HepG2 (cell line): ENCODE data around the gene SLC12A9. TPM values are rescaled to one million over a fixed set of nuclear protein-coding genes. Genes with fewer than 3 reads are reported as not detected.
A peak's percentile ranks its signal among the peaks of the same experiment; 100 is the strongest.

ENCODE experiments used
- ASH2L ChIP-seq: fragments of 300-600, 200-600 bp; sonication (generic); IDR thresholded peaks from 2 replicates; pipeline ENCODE4 v1.7.0; 2017; ENCODE audit warnings: low read depth, mild to moderate bottlenecking, moderate library complexity, mixed read lengths, low read length; ENCODE audit not compliant: insufficient read length
- FOXK1 ChIP-seq: sonication (generic); formaldehyde crosslinking; IDR thresholded peaks from 2 replicates; pipeline ENCODE4 v1.4.0; 2020; ENCODE audit warnings: low read depth, missing genetic modification reagents, borderline replicate concordance
- HIC2 ChIP-seq: sonication (generic); formaldehyde crosslinking; IDR thresholded peaks from 2 replicates; pipeline ENCODE4 v1.9.0; 2022; ENCODE audit warnings: low read depth, missing genetic modification reagents
- KLF12 ChIP-seq: sonication (generic); formaldehyde crosslinking; IDR thresholded peaks from 2 replicates; pipeline ENCODE4 v1.4.0; 2020; ENCODE audit warnings: missing genetic modification reagents, borderline replicate concordance
- NONO ChIP-seq, 2 experiments: fragments of 450-650 bp in 1 of 2; sonication (generic) in 1 of 2; formaldehyde crosslinking in 1 of 2; IDR thresholded peaks in 1 of 2; conservative IDR thresholded peaks in 1 of 2; 2 replicates each; pipeline versions ENCODE4 v1.6.1 to v1.8.0; 2017 to 2022; ENCODE audit warnings: mild to moderate bottlenecking in 1 of 2, missing genetic modification reagents in 1 of 2, moderate library complexity in 1 of 2
- RBFOX2 ChIP-seq: fragments of 200-400 bp; formaldehyde crosslinking; IDR thresholded peaks from 2 replicates; pipeline ENCODE4 v1.6.1; 2017; ENCODE audit warnings: low read depth, mild to moderate bottlenecking, low read length
- RXRB ChIP-seq: IDR thresholded peaks from 2 replicates; pipeline ENCODE4 v1.6.1; 2016; ENCODE audit warnings: borderline replicate concordance, missing genetic modification reagents, missing compliant biosample characterization
- SIX1 ChIP-seq: sonication (generic); formaldehyde crosslinking; IDR thresholded peaks from 2 replicates; pipeline ENCODE4 v1.4.0; 2020; ENCODE audit warnings: missing genetic modification reagents, borderline replicate concordance
- SP2 ChIP-seq: sonication (generic); formaldehyde crosslinking; IDR thresholded peaks from 2 replicates; pipeline ENCODE4 v1.5.1; 2020; ENCODE audit warnings: mild to moderate bottlenecking, missing genetic modification reagents
- SRSF1 ChIP-seq: fragments of 200-400 bp; formaldehyde crosslinking; optimal IDR thresholded peaks from 2 replicates; pipeline ENCODE3; 2017; ENCODE audit warnings: mild to moderate bottlenecking, low read depth, low read length, moderate library complexity
- SRSF9 ChIP-seq: fragments of 200-400 bp; formaldehyde crosslinking; IDR thresholded peaks from 2 replicates; pipeline ENCODE4 v1.6.1; 2018; ENCODE audit warnings: borderline replicate concordance, mild to moderate bottlenecking, low read depth, low read length; ENCODE audit not compliant: insufficient read depth, poor library complexity, severe bottlenecking
- STAT6 ChIP-seq: sonication (generic); formaldehyde crosslinking; IDR thresholded peaks from 2 replicates; pipeline ENCODE4 v1.4.0; 2020; ENCODE audit warnings: missing genetic modification reagents, mild to moderate bottlenecking, borderline replicate concordance
- TAF15 ChIP-seq: fragments of 200-400 bp; formaldehyde crosslinking; IDR thresholded peaks from one replicate; pipeline ENCODE4 v1.6.1; 2018; ENCODE audit warnings: mild to moderate bottlenecking, low read depth, low read length; ENCODE audit not compliant: poor library complexity, severe bottlenecking
- TCF12 ChIP-seq, 2 experiments: fragments of 450-650 bp in 1 of 2; sonication (generic) in 1 of 2; formaldehyde crosslinking in 1 of 2; IDR thresholded peaks; 2 replicates each; pipeline versions ENCODE4 v1.6.1 to v1.8.0; 2017 to 2022; ENCODE audit warnings: antibody characterized with exemption in 1 of 2, mild to moderate bottlenecking in 1 of 2, missing genetic modification reagents in 1 of 2, moderate library complexity in 1 of 2
- ZBTB44 ChIP-seq: sonication (generic); formaldehyde crosslinking; IDR thresholded peaks from 2 replicates; pipeline ENCODE4 v1.4.0; 2020; ENCODE audit warnings: missing genetic modification reagents
- ZNF263 ChIP-seq: sonication (generic); formaldehyde crosslinking; IDR thresholded peaks from 2 replicates; pipeline ENCODE4 v1.4.0; 2020; ENCODE audit warnings: missing genetic modification reagents
- ZNF468 ChIP-seq: sonication (generic); formaldehyde crosslinking; IDR thresholded peaks from 2 replicates; pipeline ENCODE4 v1.8.0; 2022; ENCODE audit warnings: mild to moderate bottlenecking, moderate library complexity, missing genetic modification reagents
- ZNF550 ChIP-seq: sonication (generic); formaldehyde crosslinking; IDR thresholded peaks from 2 replicates; pipeline ENCODE4 v1.4.0; 2020; ENCODE audit warnings: mild to moderate bottlenecking, missing genetic modification reagents, borderline replicate concordance
- ZSCAN21 ChIP-seq: sonication (generic); formaldehyde crosslinking; IDR thresholded peaks from 2 replicates; pipeline ENCODE4 v1.8.0; 2022; ENCODE audit warnings: mild to moderate bottlenecking, missing genetic modification reagents, moderate library complexity, borderline replicate concordance
- polyA plus RNA-seq, 8 experiments: library from polyadenylated mRNA; depleted of rRNA in 3 of 8; stranded (reverse) in 7 of 8; unstranded in 1 of 8; fragments of >200 nt; fragmentation: Illumina TruSeq in 4 of 8; extraction: Trizol in 4 of 8; gene quantifications; 2 replicates each; pipeline versions ENCODE4 v1.2.1 to v1.2.3, GENCODE V29; 2011 to 2016; ENCODE audit warnings: low read depth in 4 of 8, missing spikeins in 1 of 8, mixed read lengths in 1 of 8; ENCODE audit not compliant: insufficient read depth in 1 of 8
- total RNA-seq, 5 experiments: library from RNA; depleted of rRNA; stranded (reverse); fragments of >200 nt; fragmentation: Illumina TruSeq; extraction: Trizol; gene quantifications; 2 replicates each; pipeline ENCODE4 v1.2.3, GENCODE V29; 2016; ENCODE audit warnings: low read depth in 1 of 5
- TF ChIP-seq, protein P1 (sequence below): sonication (generic); formaldehyde crosslinking; IDR thresholded peaks from 2 replicates; pipeline ENCODE4 v1.5.0; 2020; ENCODE audit warnings: missing genetic modification reagents

The SLC12A9 gene
- total and polyA plus RNA-seq, 2 of the 13 experiments (the other 11 are each of a cell fraction or from before 2014, with no cell fraction given): 8.7 to 16.6 TPM

GRCh38 chr7:100888988-100889750 is 36.7 kb downstream of the SLC12A9 start, which contains the start of gene UFSP1 (continued):
- TF ChIP-seq TCF12 (IDR thresholded peaks at IDR 0.05): no peak
- peak; percentile 84; the same call in 1 of the 2 replicates for TF ChIP-seq TCF12 (CRISPR knock-in tag; IDR thresholded peaks at IDR 0.05)
- TF ChIP-seq SRSF1: peak; percentile 63
- no peak for TF ChIP-seq ZNF468
- TF ChIP-seq RXRB (CRISPR knock-in tag): peak; percentile 10; the same call in 1 of the 2 replicates
- TF ChIP-seq KLF12 (CRISPR knock-in tag): no peak; the same call in 1 of the 2 replicates
- TF ChIP-seq, protein P1, sequence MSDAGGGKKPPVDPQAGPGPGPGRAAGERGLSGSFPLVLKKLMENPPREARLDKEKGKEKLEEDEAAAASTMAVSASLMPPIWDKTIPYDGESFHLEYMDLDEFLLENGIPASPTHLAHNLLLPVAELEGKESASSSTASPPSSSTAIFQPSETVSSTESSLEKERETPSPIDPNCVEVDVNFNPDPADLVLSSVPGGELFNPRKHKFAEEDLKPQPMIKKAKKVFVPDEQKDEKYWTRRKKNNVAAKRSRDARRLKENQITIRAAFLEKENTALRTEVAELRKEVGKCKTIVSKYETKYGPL (CRISPR knock-in tag): peak; percentile 57; the same call in 1 of the 2 replicates
- no peak for TF ChIP-seq SIX1 (CRISPR knock-in tag)
- TF ChIP-seq ZBTB44 (CRISPR knock-in tag): no peak
- TF ChIP-seq SRSF9: no peak
- TF ChIP-seq FOXK1 (CRISPR knock-in tag): no peak
- TF ChIP-seq TAF15: peak; percentile 78
- TF ChIP-seq HIC2: no peak; the same call in 1 of the 2 replicates
- TF ChIP-seq SP2 (CRISPR knock-in tag): no peak; the same call in 1 of the 2 replicates
- peak; percentile 90 for TF ChIP-seq RBFOX2
- TF ChIP-seq ZNF550: 0 out of 2 replicates have a peak, but pooled peaks have one; percentile 48
- peak; percentile 78 for TF ChIP-seq ASH2L
- peak; percentile 76 for TF ChIP-seq ZSCAN21
- TF ChIP-seq ZNF263 (CRISPR knock-in tag): 0 out of 2 replicates have a peak, but pooled peaks have one; percentile 21
- no peak for TF ChIP-seq NONO (IDR thresholded peaks at IDR 0.05)
- peak; percentile 59 for TF ChIP-seq NONO (CRISPR knock-in tag; conservative IDR thresholded peaks at IDR 0.05)
- no peak for TF ChIP-seq STAT6 (CRISPR knock-in tag)
